Stomach smooth muscle (tissue), 2 donors: ENCODE results near the gene MMP25.

Source experiments
- H3K27ac ChIP-seq: one replicate; pipeline ENCODE4 v1.7.0; 2013; ENCODE audit warnings: mild to moderate bottlenecking, low read length, inconsistent platforms
- H3K27me3 ChIP-seq, 2 donors: one replicate each; pipeline ENCODE4 v1.7.0; 2013; ENCODE audit warnings: low read length in 2 of 2; ENCODE audit not compliant: insufficient read depth in 2 of 2, control insufficient read depth in 1 of 2
- H3K36me3 ChIP-seq, 2 donors: one replicate each; pipeline ENCODE4 v1.7.0; 2013; ENCODE audit warnings: low read length in 2 of 2; ENCODE audit not compliant: control insufficient read depth in 2 of 2, insufficient read depth in 2 of 2
- H3K4me1 ChIP-seq: one replicate; pipeline ENCODE4 v1.7.0; 2013; ENCODE audit warnings: low read length; ENCODE audit not compliant: control insufficient read depth, insufficient read depth
- H3K4me3 ChIP-seq, 2 donors: one replicate each; pipeline ENCODE4 v1.7.0; 2013; ENCODE audit warnings: low read length in 2 of 2
- H3K9ac ChIP-seq, 2 donors: one replicate each; pipeline ENCODE4 v1.7.0; 2013; ENCODE audit warnings: low read length in 2 of 2, mild to moderate bottlenecking in 1 of 2
- H3K9me3 ChIP-seq, 2 donors: one replicate each; pipeline ENCODE4 v1.7.0; 2013; ENCODE audit warnings: low read length in 2 of 2; ENCODE audit not compliant: control insufficient read depth in 2 of 2
- donor health status: healthy.
- donor health status: Pancreatic carcinoma.

MMP25 gene

GRCh38 chr16:3025032-3026002, 21.0 kb upstream of the MMP25 start:
- no peak overlapping the region for H3K27ac ChIP-seq
- H3K9me3 ChIP-seq = no peaks in the 10 kb centered on the region
- peaks cover 48% of the 10 kb centered on the region for H3K4me1 ChIP-seq
- H3K9ac ChIP-seq = no peak overlapping the region
- H3K4me3 ChIP-seq = no peak overlapping the region
- peaks cover 15 to 16% of the 10 kb centered on the region in 2 donors for H3K27me3 ChIP-seq
- peaks cover 9 to 11% of the 10 kb centered on the region in 2 donors for H3K36me3 ChIP-seq

GRCh38 chr16:3026003-3026378, 20.4 kb upstream of the MMP25 start:
- Histone ChIP-seq H3K9me3 (no peaks in the 10 kb centered on the region), H3K4me3 (no peak overlapping the region), H3K36me3 (peaks cover 9 to 11% of the 10 kb centered on the region in 2 donors), H3K27ac (no peak overlapping the region), H3K4me1 (peaks cover 42% of the 10 kb centered on the region), H3K27me3 (peaks cover 22 to 23% of the 10 kb centered on the region in 2 donors), H3K9ac (no peak overlapping the region)

GRCh38 chr16:3026609-3027488, 19.5 kb upstream of the MMP25 start:
- Histone ChIP-seq H3K9ac (no peak overlapping the region), H3K4me3 (no peak overlapping the region), H3K27ac (no peak overlapping the region), H3K4me1 (peaks cover 33% of the 10 kb centered on the region), H3K36me3 (peaks cover 9 to 11% of the 10 kb centered on the region in 2 donors), H3K27me3 (peaks cover 28% of the 10 kb centered on the region in 2 donors), H3K9me3 (no peaks in the 10 kb centered on the region)

GRCh38 chr16:3027489-3027795, 18.9 kb upstream of the MMP25 start:
- peaks cover 9 to 11% of the 10 kb centered on the region in 2 donors for H3K36me3 ChIP-seq
- no peak overlapping the region for H3K9ac ChIP-seq
- no peak overlapping the region for H3K4me3 ChIP-seq
- H3K9me3 ChIP-seq = no peaks in the 10 kb centered on the region
- H3K27me3 ChIP-seq = peaks cover 32 to 33% of the 10 kb centered on the region in 2 donors
- H3K27ac ChIP-seq = no peak overlapping the region
- H3K4me1 ChIP-seq = peaks cover 27% of the 10 kb centered on the region

- Histone ChIP-seq H3K27ac (no peak overlapping the region), H3K9me3 (no peaks in the 10 kb centered on the region), H3K9ac (no peak overlapping the region), H3K4me3 (peak overlapping the region in 1 of 2 donors; percentile 8), H3K36me3 (peaks cover 9 to 11% of the 10 kb centered on the region in 2 donors), H3K4me1 (peaks cover 20% of the 10 kb centered on the region), H3K27me3 (peaks cover 33 to 35% of the 10 kb centered on the region in 2 donors)
Measured at GRCh38 chr16:3027983-3028715, 18.2 kb upstream of the MMP25 start.

- H3K27me3 ChIP-seq = peaks cover 38 to 40% of the 10 kb centered on the region in 2 donors
- peaks cover 9 to 11% of the 10 kb centered on the region in 2 donors for H3K36me3 ChIP-seq
- H3K9ac ChIP-seq = no peak overlapping the region
- H3K4me1 ChIP-seq = peaks cover 13% of the 10 kb centered on the region
- H3K4me3 ChIP-seq = peak overlapping the region in 1 of 2 donors; percentile 8
- H3K9me3 ChIP-seq = no peaks in the 10 kb centered on the region
- H3K27ac ChIP-seq = no peak overlapping the region
Measured at GRCh38 chr16:3028716-3029319, 17.5 kb upstream of the MMP25 start.

GRCh38 chr16:3029491-3030221, 16.7 kb upstream of the MMP25 start:
- no peaks in the 10 kb centered on the region for H3K9me3 ChIP-seq
- no peak overlapping the region for H3K9ac ChIP-seq
- peaks cover 40 to 46% of the 10 kb centered on the region in 2 donors for H3K27me3 ChIP-seq
- H3K4me1 ChIP-seq = peaks cover 13% of the 10 kb centered on the region
- H3K36me3 ChIP-seq = peaks cover 9 to 11% of the 10 kb centered on the region in 2 donors
- H3K4me3 ChIP-seq = peak overlapping the region in 1 of 2 donors; percentile 44
- no peak overlapping the region for H3K27ac ChIP-seq

- Histone ChIP-seq H3K9me3 (no peaks in the 10 kb centered on the region), H3K36me3 (peaks cover 9 to 11% of the 10 kb centered on the region in 2 donors), H3K9ac (no peak overlapping the region), H3K27me3 (peaks cover 45 to 53% of the 10 kb centered on the region in 2 donors), H3K4me3 (no peak overlapping the region), H3K27ac (no peak overlapping the region), H3K4me1 (peaks cover 13% of the 10 kb centered on the region)
Measured at GRCh38 chr16:3030222-3031212, 15.8 kb upstream of the MMP25 start.

GRCh38 chr16:3032624-3033023, 13.7 kb upstream of the MMP25 start:
- Histone ChIP-seq H3K27ac (no peak overlapping the region), H3K9me3 (no peaks in the 10 kb centered on the region), H3K36me3 (no peaks in the 10 kb centered on the region), H3K4me1 (peaks cover 13% of the 10 kb centered on the region), H3K4me3 (no peak overlapping the region), H3K27me3 (peaks cover 64 to 69% of the 10 kb centered on the region in 2 donors), H3K9ac (no peak overlapping the region)
